ENCODE results near the gene NFIB. TPM values are rescaled to one million over a fixed set of nuclear protein-coding genes. Genes with fewer than 3 reads are reported as not detected.

NFIB gene
- total and polyA plus RNA-seq, 2 of the 4 experiments (the other 2 are of a cell fraction) = 1.4 to 2.0 TPM

GRCh38 chr9:14311956-14312685 is 1.8 kb downstream of the NFIB start:
- Histone ChIP-seq H4K91ac (ENCODE audit: insufficient read depth, low read depth, low read length) (no peak overlapping the region), H2AK5ac (ENCODE audit: low read depth, low read length) (no peak overlapping the region), H3K27ac (ENCODE audit: insufficient read depth, low read length) (no peak overlapping the region), H4K20me1 (ENCODE audit: insufficient read depth, low read length) (no peaks in the 10 kb centered on the region), H3K23ac (ENCODE audit: low read depth, low read length) (no peak overlapping the region), H3K79me1 (ENCODE audit: low read depth in 1 of 2, low read length in 2 of 2) (no peaks in the 10 kb centered on the region), H3K14ac (replicated peaks; ENCODE audit: low read depth, low read length) (no peak overlapping the region), H4K8ac (ENCODE audit: low read depth in 2 of 2, low read length in 2 of 2) (no peak overlapping the region), H3K9me1 (ENCODE audit: insufficient read depth, low read length) (no peaks in the 10 kb centered on the region), H3K4ac (ENCODE audit: low read depth, low read length) (no peak overlapping the region), H3K36me3 (ENCODE audit: control insufficient read depth, insufficient read depth, low read length) (no peaks in the 10 kb centered on the region), H3K56ac (ENCODE audit: extremely low read depth, insufficient read depth, low read length) (no peak overlapping the region), H2BK120ac (ENCODE audit: low read depth, low read length) (no peak overlapping the region), H3K9me3 (ENCODE audit: control insufficient read depth, insufficient read depth, low read length) (no peaks in the 10 kb centered on the region), H2BK20ac (ENCODE audit: low read depth, low read length) (no peak overlapping the region), H3K4me3 (ENCODE audit: insufficient read depth, low read depth, low read length) (no peak overlapping the region), H3K9ac (ENCODE audit: low read depth, low read length) (no peak overlapping the region), H3K4me1 (ENCODE audit: control insufficient read depth, insufficient read depth, low read length) (no peaks in the 10 kb centered on the region; the same call in 1 of the 2 replicates), H2AFZ (replicated peaks; ENCODE audit: low read length, poor library complexity) (no peak overlapping the region), H2BK5ac (ENCODE audit: low read depth, low read length, poor library complexity, severe bottlenecking) (no peak overlapping the region), H2AK9ac (replicated peaks; ENCODE audit: low read depth, low read length, poor library complexity) (no peak overlapping the region), H3K4me2 (ENCODE audit: low read depth, low read length) (no peak overlapping the region), H3K27me3 (ENCODE audit: control insufficient read depth, insufficient read depth, low read length) (peaks cover 64% of the 10 kb centered on the region), H2BK15ac (ENCODE audit: low read depth, low read length) (no peak overlapping the region), H3K18ac (ENCODE audit: low read depth, low read length) (no peak overlapping the region), H4K5ac (ENCODE audit: low read depth, low read length) (no peak overlapping the region)
- no TSS peak for BruUV-seq (replicated peaks)
- TF ChIP-seq CTCF (conservative IDR thresholded peaks at IDR 0.05; ENCODE audit: low read depth, low read length) (no peak), USF2 (IDR thresholded peaks at IDR 0.05; ENCODE audit: low read depth, low read length) (no peak), RFX5 (IDR thresholded peaks at IDR 0.05; ENCODE audit: low read depth, low read length) (no peak), BHLHE40 (IDR thresholded peaks at IDR 0.05; ENCODE audit: low read depth, low read length) (no peak), MAFK (IDR thresholded peaks at IDR 0.05; ENCODE audit: low read depth, low read length) (no peak), SMC3 (IDR thresholded peaks at IDR 0.05; ENCODE audit: low read depth, low read length) (no peak), MXI1 (IDR thresholded peaks at IDR 0.05; ENCODE audit: borderline replicate concordance, low read depth, low read length) (no peak), CEBPB (IDR thresholded peaks at IDR 0.05; ENCODE audit: low read depth, low read length) (no peak), MAZ (IDR thresholded peaks at IDR 0.05; ENCODE audit: borderline replicate concordance, low read depth, low read length) (no peak), POLR2A (IDR thresholded peaks at IDR 0.05; ENCODE audit: low read depth, low read length) (no peak), RAD21 (IDR thresholded peaks at IDR 0.05; ENCODE audit: low read length) (no peak), CHD1 (IDR thresholded peaks at IDR 0.05; ENCODE audit: low read depth, low read length) (no peak), FOS (IDR thresholded peaks at IDR 0.05; ENCODE audit: low read depth, low read length) (no peak), RCOR1 (IDR thresholded peaks at IDR 0.05; ENCODE audit: insufficient replicate concordance, low read length) (no peak), ELK1 (IDR thresholded peaks at IDR 0.05; ENCODE audit: borderline replicate concordance, low read depth, low read length) (no peak), NFE2L2 (IDR thresholded peaks at IDR 0.05; ENCODE audit: low read depth, low read length) (no peak)
- dilution Hi-C loops (cut with HindIII; ENCODE audit: low sequenced_read_pairs, unreplicated experiment) (no loop called here), in situ Hi-C loops (cut with MboI; ENCODE audit: low sequenced_read_pairs) (no loop called here), intact Hi-C loops (cut with micrococcal nuclease) (loop anchor here (10.0 kb wide), 1 partner anchor 377 kb away; no protein-coding TSS in a partner anchor)
- ChIA-PET POLR2A (ENCODE audit: unreplicated experiment) (no interaction called here), CTCF (no interaction called here)
- WGBS, 2 experiments (ENCODE audit: extremely low coverage in 2 of 2, insufficient read length in 1 of 2) = no CpG with 5 or more reads among the region's 10 CpGs
- no peak for ATAC-seq (ENCODE audit: low read depth)
- DNase-seq = no peak
